ENCODE results near the gene CD2AP. TPM values are rescaled to one million over a fixed set of nuclear protein-coding genes. Genes with fewer than 3 reads are reported as not detected.
"Not testable (repeated sequence)": the region's sequence is repeated elsewhere in the genome, so short reads cannot be mapped to it uniquely, and the experiment has no call there.

Gene CD2AP
- total and polyA plus RNA-seq, 4 donors = 8.5 to 28.8 (median 16.7) TPM

DNA sequence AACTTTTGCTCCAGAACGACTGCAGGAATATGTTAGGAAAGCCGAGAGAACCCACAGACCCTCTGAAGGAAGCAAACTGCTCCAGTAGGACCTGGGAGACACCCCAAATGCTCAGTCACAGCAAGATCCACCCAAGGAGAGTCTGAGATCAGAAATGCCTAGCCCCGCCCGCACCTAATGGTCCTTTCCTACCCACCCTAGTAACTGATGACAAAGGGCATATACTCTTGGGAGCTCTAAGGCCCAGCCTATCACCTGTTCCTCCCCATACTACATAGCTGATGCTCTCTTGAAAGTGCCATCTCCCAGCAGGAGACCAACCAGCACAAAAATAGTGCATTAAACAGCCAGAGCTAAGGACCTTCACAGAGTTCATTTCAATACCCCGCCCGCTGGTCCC lies 67.6 kb downstream of the CD2AP start:
- no peaks in the 10 kb centered on the region for H3K27me3 ChIP-seq (ENCODE audit: control insufficient read depth, insufficient read depth, low read length)
- no peaks in the 10 kb centered on the region for H3K36me3 ChIP-seq (ENCODE audit: control insufficient read depth, insufficient read depth, low read length)
- no peak overlapping the region for H3K4me3 ChIP-seq (ENCODE audit: low read depth, low read length)
- 95% methylated on average over 6 of the region's 6 CpGs for WGBS (ENCODE audit: insufficient coverage)
- DNase-seq (ENCODE audit: low read depth in 4 of 6, low spot score in 6 of 6) = no peak
- no peaks in the 10 kb centered on the region for H3K9me3 ChIP-seq (ENCODE audit: control insufficient read depth, insufficient read depth, low read length)
- H3K4me1 ChIP-seq (ENCODE audit: control insufficient read depth, insufficient read depth, low read length) = no peaks in the 10 kb centered on the region
- H3K27ac ChIP-seq (ENCODE audit: low read depth, low read length) = no peak overlapping the region

DNA sequence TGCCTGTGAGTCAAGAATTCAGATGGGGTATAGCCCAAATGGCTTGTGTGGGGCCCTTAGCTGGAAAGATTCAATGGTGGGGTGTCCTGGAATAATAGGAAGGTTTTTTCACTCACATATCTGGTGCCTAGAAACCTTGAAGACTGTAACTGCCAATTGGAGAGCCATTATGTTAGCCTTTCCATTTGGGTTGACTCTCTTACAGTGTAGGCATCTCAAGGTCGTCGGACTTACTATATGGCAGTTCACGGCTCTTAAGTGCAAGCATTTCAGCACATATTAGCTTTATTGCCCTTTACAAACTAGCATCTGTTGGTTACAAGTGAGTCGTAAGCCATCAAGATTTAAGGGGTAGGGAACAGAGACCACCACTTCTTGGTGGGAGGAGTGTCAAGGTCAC lies 74.1 kb downstream of the CD2AP start:
- no CpG with 5 or more reads among the region's 4 CpGs for whole genome bisulfite sequencing (ENCODE audit: insufficient coverage)
- no peak overlapping the region for H3K4me3 ChIP-seq (ENCODE audit: low read depth, low read length)
- no peak overlapping the region for H3K27ac ChIP-seq (ENCODE audit: low read depth, low read length)
- no peaks in the 10 kb centered on the region for H3K27me3 ChIP-seq (ENCODE audit: control insufficient read depth, insufficient read depth, low read length)
- no peak for DNase-seq (ENCODE audit: low read depth in 4 of 6, low spot score in 6 of 6)
- no peaks in the 10 kb centered on the region for H3K4me1 ChIP-seq (ENCODE audit: control insufficient read depth, insufficient read depth, low read length)
- no peaks in the 10 kb centered on the region for H3K36me3 ChIP-seq (ENCODE audit: control insufficient read depth, insufficient read depth, low read length)
- peaks cover 1% of the 10 kb centered on the region for H3K9me3 ChIP-seq (ENCODE audit: control insufficient read depth, insufficient read depth, low read length)

GRCh38 chr6:47552319-47552718 lies 74.7 kb downstream of the CD2AP start:
- WGBS (ENCODE audit: insufficient coverage) = no CpG with 5 or more reads among the region's 2 CpGs

DNA sequence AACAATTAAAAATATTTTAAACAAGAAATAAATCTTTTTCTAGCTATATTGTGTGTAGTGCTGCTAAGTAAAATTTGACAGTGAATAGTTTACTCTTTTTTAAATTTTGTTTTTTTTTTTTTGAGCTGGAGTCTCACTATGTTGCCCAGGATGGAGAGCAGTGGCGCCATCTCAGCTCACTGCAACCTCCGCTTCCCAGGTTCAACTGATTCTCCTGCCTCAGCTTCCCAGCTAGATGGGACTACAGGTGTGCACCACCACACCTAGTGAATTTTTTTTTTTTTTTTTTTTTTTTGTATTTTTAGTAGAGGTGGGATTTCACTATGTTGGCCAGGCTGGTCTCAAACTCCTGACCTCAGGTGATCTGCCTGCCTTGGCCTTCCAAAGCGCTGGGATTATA lies 75.7 kb downstream of the CD2AP start:
- WGBS (ENCODE audit: insufficient coverage) = no CpG with 5 or more reads among the region's 3 CpGs
- not testable (repeated sequence) for H3K4me1 ChIP-seq (ENCODE audit: control insufficient read depth, insufficient read depth, low read length); H3K27me3 ChIP-seq (ENCODE audit: control insufficient read depth, insufficient read depth, low read length); H3K4me3 ChIP-seq (ENCODE audit: low read depth, low read length); DNase-seq (ENCODE audit: low read depth in 4 of 6, low spot score in 6 of 6); H3K9me3 ChIP-seq (ENCODE audit: control insufficient read depth, insufficient read depth, low read length); H3K27ac ChIP-seq (ENCODE audit: low read depth, low read length); H3K36me3 ChIP-seq (ENCODE audit: control insufficient read depth, insufficient read depth, low read length)

More at GRCh38 chr6:47552319-47552718, 74.7 kb downstream of the CD2AP start:
- DNase-seq (ENCODE audit: low read depth in 4 of 6, low spot score in 6 of 6) = no peak
- H3K27ac ChIP-seq (ENCODE audit: low read depth, low read length) = no peak overlapping the region
- no peak overlapping the region for H3K4me3 ChIP-seq (ENCODE audit: low read depth, low read length)
- no peaks in the 10 kb centered on the region for H3K4me1 ChIP-seq (ENCODE audit: control insufficient read depth, insufficient read depth, low read length)
- no peaks in the 10 kb centered on the region for H3K36me3 ChIP-seq (ENCODE audit: control insufficient read depth, insufficient read depth, low read length)
- peaks cover 1% of the 10 kb centered on the region for H3K9me3 ChIP-seq (ENCODE audit: control insufficient read depth, insufficient read depth, low read length)
- no peaks in the 10 kb centered on the region for H3K27me3 ChIP-seq (ENCODE audit: control insufficient read depth, insufficient read depth, low read length)

DNA sequence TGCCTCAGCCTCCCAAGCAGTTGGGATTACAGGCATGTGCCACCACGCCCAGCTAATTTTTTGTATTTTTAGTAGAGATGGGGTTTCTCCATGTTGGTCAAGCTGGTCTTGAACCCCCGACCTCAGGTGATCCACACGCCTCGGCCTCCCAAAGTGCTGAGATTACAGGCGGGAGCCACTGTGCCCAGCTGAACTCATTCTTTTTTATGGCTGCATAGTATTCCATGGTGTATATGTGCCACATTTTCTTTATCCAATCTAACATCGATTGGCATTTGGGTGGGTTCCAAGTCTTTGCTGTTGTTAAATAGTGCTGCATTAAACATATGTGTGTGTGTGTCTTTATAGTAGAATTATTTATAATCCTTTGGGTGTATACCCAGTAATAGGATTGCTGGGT lies 78.9 kb downstream of the CD2AP start:
- 100% methylated on average over 3 of the region's 6 CpGs for WGBS (ENCODE audit: insufficient coverage)
- H3K4me3 ChIP-seq (ENCODE audit: low read depth, low read length); DNase-seq (ENCODE audit: low read depth in 4 of 6, low spot score in 6 of 6); H3K4me1 ChIP-seq (ENCODE audit: control insufficient read depth, insufficient read depth, low read length); H3K27ac ChIP-seq (ENCODE audit: low read depth, low read length); H3K27me3 ChIP-seq (ENCODE audit: control insufficient read depth, insufficient read depth, low read length); H3K36me3 ChIP-seq (ENCODE audit: control insufficient read depth, insufficient read depth, low read length); H3K9me3 ChIP-seq (ENCODE audit: control insufficient read depth, insufficient read depth, low read length): not testable (repeated sequence)

- Histone ChIP-seq H3K27me3 (ENCODE audit: control insufficient read depth, insufficient read depth, low read length) (no peaks in the 10 kb centered on the region), H3K9me3 (ENCODE audit: control insufficient read depth, insufficient read depth, low read length) (no peaks in the 10 kb centered on the region), H3K27ac (ENCODE audit: low read depth, low read length) (no peak overlapping the region), H3K4me1 (ENCODE audit: control insufficient read depth, insufficient read depth, low read length) (no peaks in the 10 kb centered on the region), H3K36me3 (ENCODE audit: control insufficient read depth, insufficient read depth, low read length) (no peaks in the 10 kb centered on the region), H3K4me3 (ENCODE audit: low read depth, low read length) (no peak overlapping the region)
- DNase-seq (ENCODE audit: low read depth in 4 of 6, low spot score in 6 of 6) = no peak
- no CpG with 5 or more reads among the region's 3 CpGs for WGBS (ENCODE audit: insufficient coverage)
These were observed 85.6 kb downstream of the CD2AP start for GRCh38 chr6:47563162-47563561.

GRCh38 chr6:47566602-47567001 lies 89.0 kb downstream of the CD2AP start:
- H3K4me1 ChIP-seq (ENCODE audit: control insufficient read depth, insufficient read depth, low read length); H3K36me3 ChIP-seq (ENCODE audit: control insufficient read depth, insufficient read depth, low read length); H3K9me3 ChIP-seq (ENCODE audit: control insufficient read depth, insufficient read depth, low read length); H3K27ac ChIP-seq (ENCODE audit: low read depth, low read length); H3K27me3 ChIP-seq (ENCODE audit: control insufficient read depth, insufficient read depth, low read length); H3K4me3 ChIP-seq (ENCODE audit: low read depth, low read length); DNase-seq (ENCODE audit: low read depth in 4 of 6, low spot score in 6 of 6): not testable (repeated sequence)
- whole genome bisulfite sequencing (ENCODE audit: insufficient coverage) = no CpG with 5 or more reads among the region's 3 CpGs

GRCh38 chr6:47567586-47567985 lies 90.0 kb downstream of the CD2AP start:
- H3K27ac ChIP-seq (ENCODE audit: low read depth, low read length) = no peak overlapping the region
- no peaks in the 10 kb centered on the region for H3K27me3 ChIP-seq (ENCODE audit: control insufficient read depth, insufficient read depth, low read length)
- H3K36me3 ChIP-seq (ENCODE audit: control insufficient read depth, insufficient read depth, low read length) = no peaks in the 10 kb centered on the region
- DNase-seq (ENCODE audit: low read depth in 4 of 6, low spot score in 6 of 6) = no peak
- H3K4me1 ChIP-seq (ENCODE audit: control insufficient read depth, insufficient read depth, low read length) = no peaks in the 10 kb centered on the region
- H3K4me3 ChIP-seq (ENCODE audit: low read depth, low read length) = no peak overlapping the region
- 94% methylated on average over 1 of the region's 1 CpG for WGBS (ENCODE audit: insufficient coverage)
- H3K9me3 ChIP-seq (ENCODE audit: control insufficient read depth, insufficient read depth, low read length) = no peaks in the 10 kb centered on the region

- no peak for DNase-seq (ENCODE audit: low read depth in 4 of 6, low spot score in 6 of 6)
- H3K4me3 ChIP-seq (ENCODE audit: low read depth, low read length) = no peak overlapping the region
- H3K9me3 ChIP-seq (ENCODE audit: control insufficient read depth, insufficient read depth, low read length) = no peaks in the 10 kb centered on the region
- H3K4me1 ChIP-seq (ENCODE audit: control insufficient read depth, insufficient read depth, low read length) = no peaks in the 10 kb centered on the region
- no peak overlapping the region for H3K27ac ChIP-seq (ENCODE audit: low read depth, low read length)
- 91% methylated on average over 1 of the region's 2 CpGs for WGBS (ENCODE audit: insufficient coverage)
- H3K36me3 ChIP-seq (ENCODE audit: control insufficient read depth, insufficient read depth, low read length) = no peaks in the 10 kb centered on the region
- H3K27me3 ChIP-seq (ENCODE audit: control insufficient read depth, insufficient read depth, low read length) = no peaks in the 10 kb centered on the region
These were observed 93.9 kb downstream of the CD2AP start for GRCh38 chr6:47571488-47571887.

GRCh38 chr6:47573109-47573508 lies 95.5 kb downstream of the CD2AP start:
- no CpG with 5 or more reads among the region's 2 CpGs for WGBS (ENCODE audit: insufficient coverage)
- H3K36me3 ChIP-seq (ENCODE audit: control insufficient read depth, insufficient read depth, low read length) = no peaks in the 10 kb centered on the region
- H3K4me3 ChIP-seq (ENCODE audit: low read depth, low read length) = no peak overlapping the region

More at GRCh38 chr6:47573109-47573508, 95.5 kb downstream of the CD2AP start:
- Histone ChIP-seq H3K9me3 (ENCODE audit: control insufficient read depth, insufficient read depth, low read length) (no peaks in the 10 kb centered on the region), H3K27ac (ENCODE audit: low read depth, low read length) (no peak overlapping the region), H3K27me3 (ENCODE audit: control insufficient read depth, insufficient read depth, low read length) (no peaks in the 10 kb centered on the region), H3K4me1 (ENCODE audit: control insufficient read depth, insufficient read depth, low read length) (no peaks in the 10 kb centered on the region)
- no peak for DNase-seq (ENCODE audit: low read depth in 4 of 6, low spot score in 6 of 6)
